Limb (tissue), 2 donors: ENCODE measurements around the gene UVRAG.

Experiments used
- DNase-seq, 2 donors: peaks; one replicate each; pipeline ENCODE4 v3.0.0-alpha.2; 2016; ENCODE audit errors: extremely low spot score in 2 of 2

UVRAG gene

GRCh38 chr11:76189682-76190081 lies 374.7 kb downstream of the UVRAG start:
- no peak for DNase-seq

- DNase-seq = peak; percentile 32 to 69
Measured at GRCh38 chr11:76190376-76190775, 375.4 kb downstream of the UVRAG start.
